Measurements from ENCODE around the gene RECQL5.

DNA sequence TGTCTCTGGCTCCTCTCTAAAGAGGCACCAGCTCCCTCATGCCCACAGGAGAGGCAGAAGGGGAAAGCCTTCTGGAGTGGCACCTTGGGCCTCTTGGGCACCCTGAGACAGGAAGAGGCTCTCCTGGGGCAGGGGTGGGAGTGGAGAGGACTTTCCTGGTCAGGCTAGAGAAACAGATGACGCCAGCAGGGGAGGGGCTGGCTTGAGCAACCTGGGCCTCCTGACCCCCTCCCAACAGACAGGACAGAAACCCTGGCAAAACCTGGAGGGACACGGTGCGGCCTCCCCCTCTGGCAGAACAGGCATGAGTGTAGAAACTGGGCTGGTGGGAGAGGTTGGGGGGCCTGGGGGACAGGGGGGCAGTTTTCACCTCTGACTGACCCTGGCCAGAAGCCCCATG lies 27.6 kb downstream of the RECQL5 start:
- TF ChIP-seq, protein P1, sequence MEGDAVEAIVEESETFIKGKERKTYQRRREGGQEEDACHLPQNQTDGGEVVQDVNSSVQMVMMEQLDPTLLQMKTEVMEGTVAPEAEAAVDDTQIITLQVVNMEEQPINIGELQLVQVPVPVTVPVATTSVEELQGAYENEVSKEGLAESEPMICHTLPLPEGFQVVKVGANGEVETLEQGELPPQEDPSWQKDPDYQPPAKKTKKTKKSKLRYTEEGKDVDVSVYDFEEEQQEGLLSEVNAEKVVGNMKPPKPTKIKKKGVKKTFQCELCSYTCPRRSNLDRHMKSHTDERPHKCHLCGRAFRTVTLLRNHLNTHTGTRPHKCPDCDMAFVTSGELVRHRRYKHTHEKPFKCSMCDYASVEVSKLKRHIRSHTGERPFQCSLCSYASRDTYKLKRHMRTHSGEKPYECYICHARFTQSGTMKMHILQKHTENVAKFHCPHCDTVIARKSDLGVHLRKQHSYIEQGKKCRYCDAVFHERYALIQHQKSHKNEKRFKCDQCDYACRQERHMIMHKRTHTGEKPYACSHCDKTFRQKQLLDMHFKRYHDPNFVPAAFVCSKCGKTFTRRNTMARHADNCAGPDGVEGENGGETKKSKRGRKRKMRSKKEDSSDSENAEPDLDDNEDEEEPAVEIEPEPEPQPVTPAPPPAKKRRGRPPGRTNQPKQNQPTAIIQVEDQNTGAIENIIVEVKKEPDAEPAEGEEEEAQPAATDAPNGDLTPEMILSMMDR (IDR thresholded peaks at IDR 0.05): no peak
- no peak for TF ChIP-seq POLR2AphosphoS5 (IDR thresholded peaks at IDR 0.05)
- TF ChIP-seq POLR2A (IDR thresholded peaks at IDR 0.05): no peak
- no peak for TF ChIP-seq EP300 (IDR thresholded peaks at IDR 0.05)

Data from sigmoid colon (tissue), 4 donors.